Fibroblast of lung (primary cell): Measurements from ENCODE around the gene RNU6-9. TPM values are rescaled to one million over a fixed set of nuclear protein-coding genes. Genes with fewer than 3 reads are reported as not detected.
"Not testable (repeated sequence)": the region's sequence is repeated elsewhere in the genome, so short reads cannot be mapped to it uniquely, and the experiment has no call there.

ENCODE experiments used
- DNase-seq, 2 donors: peaks; one replicate each; pipeline versions ENCODE4 v3.0.0 to v3.0.0-alpha.2; 2010; ENCODE audit warnings: low read depth in 2 of 2
- H2AFZ ChIP-seq: 2 replicates; pipeline ENCODE4 v1.5.1; 2012; ENCODE audit warnings: low read length, control low read depth, inconsistent platforms
- H3K27ac ChIP-seq: 2 replicates; pipeline ENCODE4 v1.5.1; 2011; ENCODE audit warnings: low read length, control low read depth; ENCODE audit not compliant: insufficient read depth
- H3K27me3 ChIP-seq: 2 replicates; pipeline ENCODE4 v1.5.1; 2011; ENCODE audit warnings: mild to moderate bottlenecking, low read length; ENCODE audit not compliant: control insufficient read depth, insufficient read depth
- H3K36me3 ChIP-seq: 2 replicates; pipeline ENCODE4 v1.5.1; 2011; ENCODE audit warnings: low read length; ENCODE audit not compliant: control insufficient read depth, insufficient read depth
- H3K4me1 ChIP-seq: 2 replicates; pipeline ENCODE4 v1.5.1; 2011; ENCODE audit warnings: low read length; ENCODE audit not compliant: control insufficient read depth, insufficient read depth; ENCODE audit errors: extremely low read depth
- H3K4me2 ChIP-seq: 2 replicates; pipeline ENCODE4 v1.5.1; 2011; ENCODE audit warnings: low read length, control low read depth; ENCODE audit not compliant: insufficient read depth; ENCODE audit errors: extremely low read depth
- H3K4me3 ChIP-seq, 4 experiments: fragments of 200-600 bp in 1 of 4; sonication (generic) in 1 of 4; replicated peaks in 1 of 4; 2 replicates each; pipeline ENCODE4 v1.5.1; 2011 to 2016; ENCODE audit warnings: low read length in 4 of 4, low read depth in 3 of 4, mild to moderate bottlenecking in 3 of 4, control low read depth in 2 of 4, inconsistent platforms in 1 of 4, mixed read lengths in 1 of 4; ENCODE audit not compliant: insufficient read depth in 1 of 4; ENCODE audit errors: control extremely low read depth in 1 of 4
- H3K79me2 ChIP-seq: 2 replicates; pipeline ENCODE4 v1.5.1; 2012; ENCODE audit warnings: mild to moderate bottlenecking, low read length, inconsistent platforms; ENCODE audit not compliant: control insufficient read depth, insufficient read depth
- H3K9ac ChIP-seq: 2 replicates; pipeline ENCODE4 v1.5.1; 2011; ENCODE audit warnings: mild to moderate bottlenecking, low read length, control low read depth; ENCODE audit not compliant: insufficient read depth
- H3K9me3 ChIP-seq: 2 replicates; pipeline ENCODE4 v1.5.1; 2012; ENCODE audit warnings: low read depth, low read length; ENCODE audit not compliant: control insufficient read depth, insufficient read depth
- H4K20me1 ChIP-seq: 2 replicates; pipeline ENCODE4 v1.5.1; 2011; ENCODE audit warnings: low read length; ENCODE audit not compliant: control insufficient read depth, insufficient read depth; ENCODE audit errors: extremely low read depth
- CTCF ChIP-seq, 2 donors: IDR thresholded peaks in 1 of 2; conservative IDR thresholded peaks in 1 of 2; 1 replicate in 1 of 2; 2 replicates in 1 of 2; pipeline ENCODE4 v1.5.1; 2011 to 2012; ENCODE audit warnings: low read length in 2 of 2, control low read depth in 1 of 2, inconsistent platforms in 1 of 2, low read depth in 1 of 2, mild to moderate bottlenecking in 1 of 2
- EZH2 ChIP-seq: IDR thresholded peaks from 2 replicates; pipeline ENCODE4 v1.5.1; 2012; ENCODE audit warnings: low read length, control low read depth, mild to moderate bottlenecking; ENCODE audit errors: missing control alignments
- polyA plus RNA-seq, 2 donors: library from polyadenylated mRNA; depleted of rRNA in 1 of 2; stranded (reverse) in 1 of 2; unstranded in 1 of 2; fragments of >200 nt; gene quantifications; 2 replicates each; pipeline ENCODE4 v1.2.1, GENCODE V29; 2011 to 2012; ENCODE audit warnings: missing spikeins in 1 of 2
- total RNA-seq: library from RNA; depleted of rRNA; stranded (reverse); fragments of >200 nt; gene quantifications from 2 replicates; pipeline ENCODE4 v1.2.1, GENCODE V29; 2014

RNU6-9 gene
- total and polyA plus RNA-seq, 2 donors (not counting 1 experiment from before 2014, with no cell fraction given): not detected

DNA sequence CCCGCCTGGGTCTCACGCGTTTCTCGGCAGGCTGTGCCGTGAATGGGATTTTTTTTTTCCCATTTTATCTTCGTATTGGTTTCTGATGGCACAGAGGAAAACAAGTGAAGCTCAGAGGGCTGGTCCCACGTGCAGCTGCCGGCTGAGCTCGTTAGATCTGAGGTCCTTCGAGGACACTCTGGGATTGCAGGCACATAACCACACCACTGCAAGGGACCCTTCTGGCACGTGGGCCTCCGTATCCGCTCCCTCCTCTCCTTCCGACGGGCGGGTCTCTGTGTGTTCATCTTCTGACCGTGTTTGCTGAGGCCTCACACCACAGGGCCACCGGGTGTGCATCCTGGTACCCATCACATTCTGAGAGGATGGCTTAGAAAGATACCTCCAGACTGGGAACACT, 17.2 kb upstream of the RNU6-9 start:
- TF ChIP-seq EZH2: no peak
- TF ChIP-seq CTCF (conservative IDR thresholded peaks at IDR 0.05 in 1 of 2, IDR thresholded peaks at IDR 0.05 in 1 of 2; ENCODE audit: low read depth in 1 of 2, low read length in 2 of 2): no peak
- no peak for DNase-seq
- no peak overlapping the region for H2AFZ ChIP-seq

DNA sequence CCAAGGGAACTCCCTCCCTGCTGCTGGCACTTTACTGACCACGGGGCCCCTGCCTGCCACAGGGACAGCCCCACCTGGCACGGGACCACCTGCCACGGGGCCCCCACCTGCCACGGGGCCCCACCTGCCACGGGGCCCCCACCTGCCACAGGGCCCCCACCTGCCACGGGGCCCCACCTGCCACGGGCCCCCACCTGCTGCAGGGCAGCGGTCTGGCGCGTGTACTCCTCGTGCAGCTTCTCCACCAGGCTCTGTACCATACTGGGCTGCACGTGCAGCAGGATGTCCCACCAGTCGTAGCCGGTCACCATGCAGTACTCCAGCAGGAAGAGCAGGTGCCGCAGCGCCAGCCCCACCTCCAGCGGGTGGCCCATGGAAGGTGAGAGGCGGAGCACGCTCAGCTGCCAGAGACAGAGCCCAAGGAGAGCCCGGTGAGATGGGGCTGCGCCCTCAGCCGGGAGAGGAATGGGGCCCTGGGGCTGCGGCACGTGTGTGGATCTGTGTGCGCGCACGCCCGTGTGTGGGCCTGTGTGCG, 16.4 kb upstream of the RNU6-9 start:
- H3K27me3 ChIP-seq: no peaks in the 10 kb centered on the region
- H3K27ac ChIP-seq: no peak overlapping the region
- no peaks in the 10 kb centered on the region for H3K9me3 ChIP-seq
- no peak overlapping the region for H3K9ac ChIP-seq
- H4K20me1 ChIP-seq: no peaks in the 10 kb centered on the region
- no peak overlapping the region for H3K4me2 ChIP-seq
- H3K4me1 ChIP-seq: no peaks in the 10 kb centered on the region
- TF ChIP-seq CTCF (conservative IDR thresholded peaks at IDR 0.05 in 1 of 2, IDR thresholded peaks at IDR 0.05 in 1 of 2; ENCODE audit: low read depth in 1 of 2, low read length in 2 of 2): no peak
- no peak for TF ChIP-seq EZH2
- H2AFZ ChIP-seq: no peak overlapping the region
- H3K36me3 ChIP-seq: peaks cover 32% of the 10 kb centered on the region
- no peak for DNase-seq
- no peak overlapping the region for H3K4me3 ChIP-seq
- no peaks in the 10 kb centered on the region for H3K79me2 ChIP-seq

More for the DNA sequence above, 17.2 kb upstream of the RNU6-9 start:
- Histone ChIP-seq H3K79me2 (no peaks in the 10 kb centered on the region), H3K9ac (no peak overlapping the region), H3K4me2 (no peak overlapping the region), H3K27ac (no peak overlapping the region), H3K27me3 (no peaks in the 10 kb centered on the region), H3K4me1 (no peaks in the 10 kb centered on the region), H3K4me3 (no peak overlapping the region), H4K20me1 (no peaks in the 10 kb centered on the region), H3K36me3 (peaks cover 26% of the 10 kb centered on the region), H3K9me3 (no peaks in the 10 kb centered on the region)

- H4K20me1 ChIP-seq, H3K4me3 ChIP-seq, H3K27ac ChIP-seq, H3K9me3 ChIP-seq, H3K9ac ChIP-seq, H3K27me3 ChIP-seq, DNase-seq, H3K79me2 ChIP-seq, H2AFZ ChIP-seq, H3K4me2 ChIP-seq, H3K4me1 ChIP-seq: not testable (repeated sequence)
- peaks cover 42% of the 10 kb centered on the region for H3K36me3 ChIP-seq
These were observed 15.2 kb upstream of the RNU6-9 start for GRCh38 chr19:877992-878660.

DNA sequence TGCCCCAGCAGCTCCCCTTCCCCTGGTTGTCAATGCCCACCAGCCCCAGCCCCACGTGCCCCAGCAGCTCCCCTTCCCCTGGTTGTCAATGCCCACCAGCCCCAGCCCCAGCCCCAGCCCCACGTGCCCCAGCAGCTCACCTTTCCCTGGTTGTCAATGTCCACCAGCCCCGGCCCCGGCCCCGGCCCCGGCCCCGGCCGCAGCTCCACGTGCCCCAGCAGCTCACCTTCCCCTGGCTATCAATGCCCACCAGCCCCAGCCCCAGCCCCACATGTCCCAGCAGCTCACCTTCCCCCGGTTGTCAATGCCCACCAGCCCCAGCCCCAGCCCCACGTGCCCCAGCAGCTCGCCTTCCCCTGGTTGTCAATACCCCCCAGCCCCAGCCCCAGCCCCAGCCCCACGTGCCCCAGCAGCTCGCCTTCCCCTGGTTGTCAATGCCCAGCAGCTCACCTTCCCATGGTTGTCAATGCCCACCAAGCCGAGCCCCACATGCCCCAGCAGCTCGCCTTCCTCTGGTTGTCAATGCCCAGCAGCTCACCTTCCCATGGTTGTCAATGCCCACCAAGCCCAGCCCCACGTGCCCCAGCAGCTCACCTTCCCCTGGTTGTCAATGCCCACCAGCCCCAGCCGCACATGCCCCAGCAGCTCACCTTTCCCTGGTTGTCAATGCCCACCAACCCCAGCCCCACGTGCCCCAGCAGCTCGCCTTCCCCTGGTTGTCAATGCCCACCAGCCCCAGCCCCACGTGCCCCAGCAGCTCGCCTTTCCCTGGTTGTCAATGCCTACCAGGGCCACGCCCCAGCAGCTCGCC, 14.3 kb upstream of the RNU6-9 start:
- not testable (repeated sequence) for H3K4me1 ChIP-seq, H3K9ac ChIP-seq, H3K79me2 ChIP-seq, DNase-seq, H4K20me1 ChIP-seq, H3K9me3 ChIP-seq, H3K4me3 ChIP-seq, H2AFZ ChIP-seq, H3K27ac ChIP-seq, H3K4me2 ChIP-seq, H3K27me3 ChIP-seq
- H3K36me3 ChIP-seq: peaks cover 42% of the 10 kb centered on the region
